HG02610 (cell line): Measurements from ENCODE around the gene ADH6.
"Not testable (repeated sequence)": the region's sequence is repeated elsewhere in the genome, so short reads cannot be mapped to it uniquely, and the experiment has no call there.

Source experiments
- ATAC-seq: cut with Tn5 transposase; IDR thresholded peaks from one replicate; pipeline ENCODE4 v1.9.1; 2021; ENCODE audit warnings: mild to moderate bottlenecking, moderate library complexity; ENCODE audit not compliant: unreplicated experiment

The ADH6 gene

GRCh38 chr4:99200138-99200537 lies 18.9 kb downstream of the ADH6 start:
- no peak for ATAC-seq

- ATAC-seq, result no peak
These were observed 28.7 kb downstream of the ADH6 start for GRCh38 chr4:99190336-99190735.

- not testable (repeated sequence) for ATAC-seq
These were observed 29.1 kb downstream of the ADH6 start for GRCh38 chr4:99189900-99190299.

- ATAC-seq, result no peak
These were observed 33.0 kb downstream of the ADH6 start for GRCh38 chr4:99186029-99186428.

- no peak for ATAC-seq
These were observed 33.5 kb downstream of the ADH6 start for GRCh38 chr4:99185581-99185980.

- no peak for ATAC-seq
These were observed 38.5 kb downstream of the ADH6 start for GRCh38 chr4:99180382-99181070.

- ATAC-seq, result no peak
These were observed 39.4 kb downstream of the ADH6 start for GRCh38 chr4:99179626-99180025.

GRCh38 chr4:99179178-99179577 lies 39.9 kb downstream of the ADH6 start:
- no peak for ATAC-seq

- ATAC-seq, result no peak
These were observed 52.5 kb downstream of the ADH6 start for GRCh38 chr4:99166544-99166943.

GRCh38 chr4:99165978-99166377 lies 53.1 kb downstream of the ADH6 start:
- no peak for ATAC-seq

GRCh38 chr4:99161373-99162099 lies 57.5 kb downstream of the ADH6 start:
- ATAC-seq, result no peak

GRCh38 chr4:99159699-99160098 lies 59.3 kb downstream of the ADH6 start:
- ATAC-seq, result no peak

- no peak for ATAC-seq
These were observed 61.5 kb downstream of the ADH6 start for GRCh38 chr4:99157478-99157935.

GRCh38 chr4:99156992-99157391 lies 62.1 kb downstream of the ADH6 start:
- ATAC-seq, result no peak

GRCh38 chr4:99154658-99155342 lies 64.2 kb downstream of the ADH6 start:
- ATAC-seq, result no peak
